CD14-positive monocyte (primary cell): ENCODE data around the gene FAT1. TPM values are rescaled to one million over a fixed set of nuclear protein-coding genes. Genes with fewer than 3 reads are reported as not detected.

Experiments used
- DNase-seq, 3 donors: peaks; one replicate each; pipeline ENCODE4 v3.0.0-alpha.2; 2011 to 2022
- H2AFZ ChIP-seq: 2 replicates; pipeline ENCODE4 v1.6.0; 2012; ENCODE audit warnings: mild to moderate bottlenecking, low read depth, low read length, inconsistent platforms; ENCODE audit not compliant: insufficient read depth, poor library complexity, severe bottlenecking
- H3K27ac ChIP-seq, 2 donors: 1 replicate in 1 of 2; 2 replicates in 1 of 2; pipeline ENCODE4 v1.5.1; 2012 to 2013; ENCODE audit warnings: low read length in 2 of 2, control low read depth in 1 of 2, inconsistent platforms in 1 of 2, low read depth in 1 of 2, mild to moderate bottlenecking in 1 of 2
- H3K27me3 ChIP-seq, 2 donors: one replicate each; pipeline versions ENCODE4 v1.6.0 to v1.6.1; 2011 to 2013; ENCODE audit warnings: low read length in 2 of 2; ENCODE audit not compliant: control insufficient read depth in 2 of 2, insufficient read depth in 2 of 2
- H3K36me3 ChIP-seq, 2 donors: replicated peaks in 1 of 2; 1 replicate in 1 of 2; 2 replicates in 1 of 2; pipeline versions ENCODE4 v1.5.1 to v1.6.1; 2012 to 2013; ENCODE audit warnings: low read length in 2 of 2, control low read depth in 1 of 2, inconsistent platforms in 1 of 2, mild to moderate bottlenecking in 1 of 2; ENCODE audit not compliant: insufficient read depth in 2 of 2, control insufficient read depth in 1 of 2
- H3K4me1 ChIP-seq, 2 donors: 1 replicate in 1 of 2; 2 replicates in 1 of 2; pipeline versions ENCODE4 v1.5.1 to v1.6.1; 2012 to 2013; ENCODE audit warnings: low read length in 2 of 2, control low read depth in 1 of 2, inconsistent platforms in 1 of 2, mild to moderate bottlenecking in 1 of 2, moderate library complexity in 1 of 2; ENCODE audit not compliant: insufficient read depth in 2 of 2, control insufficient read depth in 1 of 2
- H3K4me2 ChIP-seq: replicated peaks from 2 replicates; pipeline ENCODE3; 2012; ENCODE audit warnings: low read length, moderate library complexity, mild to moderate bottlenecking; ENCODE audit not compliant: poor library complexity, severe bottlenecking; ENCODE audit errors: extremely low read depth
- H3K4me3 ChIP-seq, 3 experiments: fragments of 200-600 bp in 1 of 3; sonication (generic) in 1 of 3; replicated peaks in 1 of 3; 1 replicate in 2 of 3; 2 replicates in 1 of 3; pipeline ENCODE4 v1.5.1; 2011 to 2013; ENCODE audit warnings: low read length in 3 of 3, mild to moderate bottlenecking in 3 of 3, control low read depth in 2 of 3, low read depth in 2 of 3, inconsistent platforms in 1 of 3, moderate library complexity in 1 of 3
- H3K79me2 ChIP-seq: 2 replicates; pipeline ENCODE4 v1.6.0; 2012; ENCODE audit warnings: mild to moderate bottlenecking, control low read depth, inconsistent platforms, low read length, moderate library complexity; ENCODE audit not compliant: insufficient read depth
- H3K9ac ChIP-seq: 2 replicates; pipeline ENCODE4 v1.6.0; 2017; ENCODE audit warnings: low read length, mild to moderate bottlenecking; ENCODE audit not compliant: insufficient read depth, poor library complexity, severe bottlenecking
- H3K9me3 ChIP-seq, 2 donors: replicated peaks in 1 of 2; 1 replicate in 1 of 2; 2 replicates in 1 of 2; pipeline versions ENCODE4 v1.5.1 to v1.6.1; 2012 to 2013; ENCODE audit warnings: low read length in 2 of 2, control low read depth in 1 of 2; ENCODE audit not compliant: control insufficient read depth in 1 of 2, insufficient read depth in 1 of 2
- H4K20me1 ChIP-seq: 2 replicates; pipeline ENCODE4 v1.6.0; 2012; ENCODE audit warnings: mild to moderate bottlenecking, low read length, control low read depth, moderate library complexity; ENCODE audit not compliant: insufficient read depth
- H3K27ac Mint-ChIP-seq, 7 donors: one replicate each; pipeline ENCODE4 v1.8.0; 2020; ENCODE audit warnings: mild to moderate bottlenecking in 7 of 7, mixed read lengths in 7 of 7, moderate library complexity in 6 of 7, inconsistent platforms in 2 of 7
- H3K27me3 Mint-ChIP-seq, 3 donors: one replicate each; pipeline ENCODE4 v1.8.0; 2021 to 2022; ENCODE audit warnings: low read depth in 3 of 3, mild to moderate bottlenecking in 3 of 3, mixed read lengths in 3 of 3, moderate library complexity in 3 of 3, inconsistent platforms in 1 of 3
- H3K36me3 Mint-ChIP-seq, 2 donors: one replicate each; pipeline ENCODE4 v1.8.0; 2020; ENCODE audit warnings: mixed read lengths in 2 of 2, inconsistent platforms in 1 of 2, mild to moderate bottlenecking in 1 of 2
- H3K4me1 Mint-ChIP-seq: one replicate; pipeline ENCODE4 v1.8.0; 2020; ENCODE audit warnings: mild to moderate bottlenecking, mixed read lengths
- H3K4me3 Mint-ChIP-seq, 2 donors: one replicate each; pipeline ENCODE4 v1.8.0; 2020; ENCODE audit warnings: mild to moderate bottlenecking in 2 of 2, mixed read lengths in 2 of 2, moderate library complexity in 1 of 2
- H3K9me3 Mint-ChIP-seq, 7 donors: one replicate each; pipeline ENCODE4 v1.8.0; 2020 to 2022; ENCODE audit warnings: mixed read lengths in 7 of 7, mild to moderate bottlenecking in 6 of 7, moderate library complexity in 6 of 7, inconsistent platforms in 2 of 7
- CTCF ChIP-seq: fragments of 200-600 bp; IDR thresholded peaks from one replicate; pipeline ENCODE4 v1.8.0; 2022; ENCODE audit warnings: antibody characterized with exemption, mild to moderate bottlenecking
- WGBS: methylation state at CpG from one replicate; pipeline ENCODE4 v1.1.5; 2013; ENCODE audit warnings: missing lambda C conversion rate; ENCODE audit not compliant: insufficient coverage; 5-methylcytosine and 5-hydroxymethylcytosine counted together
- intact Hi-C, 2 donors: fragments of 100-400 bp; cut with micrococcal nuclease; formaldehyde crosslinking; loops; one replicate each; pipeline versions ENCODE4 v1.15.0 to v1.15.1; 2023
- polyA plus RNA-seq, 3 donors: library from polyadenylated mRNA; depleted of rRNA in 1 of 3; unstranded in 2 of 3; stranded (reverse) in 1 of 3; fragments of 300-500 nt in 2 of 3; fragments of >200 nt in 1 of 3; fragmentation: Illumina TruSeq in 2 of 3; gene quantifications; 1 replicate in 2 of 3; 2 replicates in 1 of 3; pipeline ENCODE4 v1.2.3, GENCODE V29; 2012 to 2021

Gene FAT1
- polyA plus RNA-seq, 3 donors = not detected

- H3K79me2 ChIP-seq = no peaks in the 10 kb centered on the region
- H2AFZ ChIP-seq = no peak overlapping the region
- Mint-ChIP-seq H3K9me3 (peaks cover 0 to 14% (median 10%) of the 10 kb centered on the region in 7 donors), H3K4me3 (no peak overlapping the region), H3K27me3 (peaks cover 0 to 2% (median 0%) of the 10 kb centered on the region in 3 donors), H3K27ac (no peak overlapping the region), H3K36me3 (no peaks in the 10 kb centered on the region), H3K4me1 (no peaks in the 10 kb centered on the region)
- peaks cover 7 to 16% of the 10 kb centered on the region in 2 donors for H3K9me3 ChIP-seq
- no peak overlapping the region for H3K27ac ChIP-seq
- H4K20me1 ChIP-seq = no peaks in the 10 kb centered on the region
- no peaks in the 10 kb centered on the region for H3K4me1 ChIP-seq
- WGBS = 92% methylated on average over 2 of the region's 4 CpGs
- no peak for TF ChIP-seq CTCF
- no peak for DNase-seq
- intact Hi-C loops = no loop called here
- no peaks in the 10 kb centered on the region for H3K27me3 ChIP-seq
- no peaks in the 10 kb centered on the region for H3K36me3 ChIP-seq
- no peak overlapping the region for H3K4me2 ChIP-seq
- H3K9ac ChIP-seq = no peak overlapping the region
- H3K4me3 ChIP-seq = no peak overlapping the region
Measured at GRCh38 chr4:186767794-186768193, 44.1 kb upstream of the FAT1 start.

- Histone ChIP-seq H4K20me1 (no peaks in the 10 kb centered on the region), H2AFZ (no peak overlapping the region), H3K27ac (no peak overlapping the region), H3K36me3 (no peaks in the 10 kb centered on the region), H3K9me3 (peaks cover 7 to 16% of the 10 kb centered on the region in 2 donors), H3K27me3 (no peaks in the 10 kb centered on the region), H3K9ac (no peak overlapping the region), H3K4me2 (no peak overlapping the region), H3K4me1 (no peaks in the 10 kb centered on the region), H3K79me2 (no peaks in the 10 kb centered on the region), H3K4me3 (no peak overlapping the region)
- 74% methylated on average over 13 of the region's 18 CpGs for WGBS
- no peak for TF ChIP-seq CTCF
- no peak for DNase-seq
- no peak overlapping the region for H3K4me3 Mint-ChIP-seq
- peaks cover 0 to 14% (median 10%) of the 10 kb centered on the region in 7 donors for H3K9me3 Mint-ChIP-seq
- intact Hi-C loops = no loop called here
- H3K36me3 Mint-ChIP-seq = no peaks in the 10 kb centered on the region
- no peaks in the 10 kb centered on the region for H3K4me1 Mint-ChIP-seq
- H3K27me3 Mint-ChIP-seq = peaks cover 0 to 2% (median 0%) of the 10 kb centered on the region in 3 donors
- no peak overlapping the region for H3K27ac Mint-ChIP-seq
Measured at GRCh38 chr4:186765673-186766546, 42.3 kb upstream of the FAT1 start.
